Endodermal cell (in vitro differentiated cells): ENCODE results near the gene CAPN13. TPM values are rescaled to one million over a fixed set of nuclear protein-coding genes. Genes with fewer than 3 reads are reported as not detected.
A peak's percentile ranks its signal among the peaks of the same experiment; 100 is the strongest.

Source experiments
- DNase-seq: peaks from one replicate; pipeline ENCODE4 v3.0.0-alpha.2; 2017
- H3K27ac ChIP-seq: 2 replicates; pipeline ENCODE4 v1.5.1; 2013; ENCODE audit warnings: mild to moderate bottlenecking, low read depth, low read length, moderate library complexity
- H3K27me3 ChIP-seq: 2 replicates; pipeline ENCODE4 v1.6.1; 2013; ENCODE audit warnings: mild to moderate bottlenecking, low read length, moderate library complexity; ENCODE audit not compliant: insufficient read depth, control insufficient read depth, poor library complexity, severe bottlenecking
- H3K36me3 ChIP-seq: 2 replicates; pipeline ENCODE4 v1.7.0; 2013; ENCODE audit warnings: mild to moderate bottlenecking, low read length, moderate library complexity; ENCODE audit not compliant: control insufficient read depth, insufficient read depth
- H3K4me1 ChIP-seq: one replicate; pipeline ENCODE4 v1.7.0; 2013; ENCODE audit warnings: low read length; ENCODE audit not compliant: control insufficient read depth, insufficient read depth
- H3K4me3 ChIP-seq: 2 replicates; pipeline ENCODE4 v1.5.1; 2013; ENCODE audit warnings: mild to moderate bottlenecking, low read length, moderate library complexity
- H3K9ac ChIP-seq: 2 replicates; pipeline ENCODE4 v1.6.1; 2013; ENCODE audit warnings: mild to moderate bottlenecking, low read length, moderate library complexity; ENCODE audit not compliant: poor library complexity, severe bottlenecking; ENCODE audit errors: extremely low read depth
- H3K9me3 ChIP-seq: 2 replicates; pipeline ENCODE4 v1.6.1; 2013; ENCODE audit warnings: mild to moderate bottlenecking, low read length, moderate library complexity; ENCODE audit not compliant: control insufficient read depth
- H3K27ac Mint-ChIP-seq: 2 replicates; pipeline ENCODE4 v1.8.0; 2020; ENCODE audit warnings: mixed read lengths
- H3K27me3 Mint-ChIP-seq: 2 replicates; pipeline ENCODE4 v1.8.0; 2021; ENCODE audit warnings: mild to moderate bottlenecking, mixed read lengths; ENCODE audit not compliant: insufficient read depth
- H3K36me3 Mint-ChIP-seq: 2 replicates; pipeline ENCODE4 v1.8.0; 2020; ENCODE audit warnings: low read depth, mixed read lengths
- H3K4me1 Mint-ChIP-seq: 2 replicates; pipeline ENCODE4 v1.8.0; 2020; ENCODE audit warnings: mixed read lengths
- H3K4me3 Mint-ChIP-seq: 2 replicates; pipeline ENCODE4 v1.8.0; 2020; ENCODE audit warnings: mild to moderate bottlenecking, moderate library complexity, mixed read lengths
- H3K9me3 Mint-ChIP-seq: 2 replicates; pipeline ENCODE4 v1.8.0; 2020; ENCODE audit warnings: mild to moderate bottlenecking, mixed read lengths
- WGBS, 2 experiments: methylation state at CpG; one replicate each; pipeline versions ENCODE4 v1.1.5 to v1.1.7; 2013; ENCODE audit warnings: missing lambda C conversion rate in 2 of 2, mixed read lengths in 1 of 2; ENCODE audit not compliant: insufficient coverage in 1 of 2, insufficient read length in 1 of 2; 5-methylcytosine and 5-hydroxymethylcytosine counted together
- total RNA-seq, 2 donors: library from RNA; stranded (reverse); fragmentation: NEBNext Ultra II Directional in 1 of 2; extraction: Animal tissue kit (Norgen Biotek cat#: 25700) in 1 of 2; gene quantifications; 2 replicates in 1 of 2; 3 replicates in 1 of 2; pipeline ENCODE4 v1.2.1, GENCODE V29; 2021
- TF ChIP-seq, protein P1 (sequence below): fragments of 200-600 bp; sonication (generic); conservative IDR thresholded peaks from 2 replicates; pipeline ENCODE4 v1.5.0; 2021; ENCODE audit warnings: antibody characterized with exemption, mild to moderate bottlenecking

Gene CAPN13
- total RNA-seq, 2 donors from 2014 or later: 29.5 to 38.6 TPM

GRCh38 chr2:30768036-30768686 is 39.1 kb downstream of the CAPN13 start:
- Mint-ChIP-seq H3K9me3 (no peaks in the 10 kb centered on the region), H3K4me3 (no peak overlapping the region), H3K4me1 (peaks cover 2% of the 10 kb centered on the region), H3K36me3 (peaks cover 48% of the 10 kb centered on the region), H3K27me3 (peaks cover 1% of the 10 kb centered on the region), H3K27ac (no peak overlapping the region)
- no peaks in the 10 kb centered on the region for H3K9me3 ChIP-seq
- H3K36me3 ChIP-seq: no peaks in the 10 kb centered on the region
- DNase-seq: peak; percentile 35
- H3K4me1 ChIP-seq: no peaks in the 10 kb centered on the region
- no peaks in the 10 kb centered on the region for H3K27me3 ChIP-seq
- no peak overlapping the region for H3K9ac ChIP-seq
- TF ChIP-seq, protein P1, sequence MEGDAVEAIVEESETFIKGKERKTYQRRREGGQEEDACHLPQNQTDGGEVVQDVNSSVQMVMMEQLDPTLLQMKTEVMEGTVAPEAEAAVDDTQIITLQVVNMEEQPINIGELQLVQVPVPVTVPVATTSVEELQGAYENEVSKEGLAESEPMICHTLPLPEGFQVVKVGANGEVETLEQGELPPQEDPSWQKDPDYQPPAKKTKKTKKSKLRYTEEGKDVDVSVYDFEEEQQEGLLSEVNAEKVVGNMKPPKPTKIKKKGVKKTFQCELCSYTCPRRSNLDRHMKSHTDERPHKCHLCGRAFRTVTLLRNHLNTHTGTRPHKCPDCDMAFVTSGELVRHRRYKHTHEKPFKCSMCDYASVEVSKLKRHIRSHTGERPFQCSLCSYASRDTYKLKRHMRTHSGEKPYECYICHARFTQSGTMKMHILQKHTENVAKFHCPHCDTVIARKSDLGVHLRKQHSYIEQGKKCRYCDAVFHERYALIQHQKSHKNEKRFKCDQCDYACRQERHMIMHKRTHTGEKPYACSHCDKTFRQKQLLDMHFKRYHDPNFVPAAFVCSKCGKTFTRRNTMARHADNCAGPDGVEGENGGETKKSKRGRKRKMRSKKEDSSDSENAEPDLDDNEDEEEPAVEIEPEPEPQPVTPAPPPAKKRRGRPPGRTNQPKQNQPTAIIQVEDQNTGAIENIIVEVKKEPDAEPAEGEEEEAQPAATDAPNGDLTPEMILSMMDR: no peak
- no peak overlapping the region for H3K27ac ChIP-seq
- no peak overlapping the region for H3K4me3 ChIP-seq
- WGBS, 2 experiments: 93% methylated on average over 6 to 8 of the region's 8 CpGs

DNA sequence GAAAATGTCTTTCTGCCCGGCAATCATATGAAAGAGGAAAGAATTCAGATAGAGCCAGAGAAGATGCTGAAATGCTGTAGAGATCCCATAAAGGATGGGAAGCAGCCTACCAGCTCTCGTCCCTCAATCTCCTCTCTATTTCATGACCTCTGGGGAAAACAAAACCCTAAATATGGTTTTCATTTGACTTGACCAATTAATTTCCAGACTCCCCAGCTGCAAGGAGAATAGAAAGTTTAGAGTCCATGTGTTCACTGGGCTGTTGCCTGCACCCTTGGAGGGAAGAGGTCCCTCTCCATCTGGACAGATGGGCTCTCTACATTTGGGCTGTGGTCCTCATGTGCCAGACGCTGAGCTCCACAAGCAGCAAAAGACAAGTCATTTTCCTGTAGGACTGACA is 40.6 kb downstream of the CAPN13 start:
- peaks cover 2% of the 10 kb centered on the region for H3K4me1 Mint-ChIP-seq
- Histone ChIP-seq H3K9me3 (no peaks in the 10 kb centered on the region), H3K36me3 (peaks cover 8% of the 10 kb centered on the region), H3K27me3 (no peaks in the 10 kb centered on the region), H3K27ac (no peak overlapping the region), H3K9ac (no peak overlapping the region), H3K4me1 (no peaks in the 10 kb centered on the region), H3K4me3 (no peak overlapping the region)
- H3K27me3 Mint-ChIP-seq: peaks cover 1% of the 10 kb centered on the region
- 92 to 93% methylated on average over 3 of the region's 3 CpGs for WGBS, 2 experiments
- no peak overlapping the region for H3K4me3 Mint-ChIP-seq
- no peaks in the 10 kb centered on the region for H3K9me3 Mint-ChIP-seq
- TF ChIP-seq, protein P1: no peak
- no peak overlapping the region for H3K27ac Mint-ChIP-seq
- peak; percentile 6 for DNase-seq
- peaks cover 54% of the 10 kb centered on the region for H3K36me3 Mint-ChIP-seq

GRCh38 chr2:30765876-30766470 is 41.3 kb downstream of the CAPN13 start:
- Mint-ChIP-seq H3K27ac (no peak overlapping the region), H3K36me3 (peaks cover 50% of the 10 kb centered on the region)
- TF ChIP-seq, protein P1: no peak

More at GRCh38 chr2:30765876-30766470, 41.3 kb downstream of the CAPN13 start:
- H3K4me1 Mint-ChIP-seq: peaks cover 2% of the 10 kb centered on the region
- 87 to 93% methylated on average over 6 to 12 of the region's 12 CpGs for WGBS, 2 experiments
- H3K4me1 ChIP-seq: no peaks in the 10 kb centered on the region
- no peaks in the 10 kb centered on the region for H3K9me3 ChIP-seq
- H3K9ac ChIP-seq: no peak overlapping the region
- H3K36me3 ChIP-seq: peaks cover 8% of the 10 kb centered on the region
- no peaks in the 10 kb centered on the region for H3K9me3 Mint-ChIP-seq
- peaks cover 1% of the 10 kb centered on the region for H3K27me3 Mint-ChIP-seq
- DNase-seq: peak; percentile 36
- H3K4me3 Mint-ChIP-seq: no peak overlapping the region
- H3K27ac ChIP-seq: no peak overlapping the region
- no peaks in the 10 kb centered on the region for H3K27me3 ChIP-seq
- no peak overlapping the region for H3K4me3 ChIP-seq
